GM23248 (cell line): Measurements from ENCODE around the gene CIB2.

Experiments used
- EZH2 ChIP-seq: fragments of 200-600 bp; sonication (generic); IDR thresholded peaks from 2 replicates; pipeline ENCODE4 v1.6.1; 2018; ENCODE audit warnings: antibody characterized with exemption, mild to moderate bottlenecking; ENCODE audit not compliant: insufficient read depth, poor library complexity, severe bottlenecking
- EZH2phosphoT487 ChIP-seq: fragments of 200-600 bp; sonication (generic); IDR thresholded peaks from 2 replicates; pipeline ENCODE4 v1.6.1; 2018; ENCODE audit warnings: antibody characterized with exemption, moderate library complexity, mild to moderate bottlenecking, low read depth; ENCODE audit not compliant: insufficient read depth

- TF ChIP-seq EZH2phosphoT487 (no peak), EZH2 (no peak)
Measured at GRCh38 chr15:78179906-78180305, 48.7 kb upstream of the CIB2 start.
